CD14-positive monocyte (primary cell): ENCODE measurements around the gene SMARCE1. TPM values are rescaled to one million over a fixed set of nuclear protein-coding genes. Genes with fewer than 3 reads are reported as not detected.

Experiments
- DNase-seq, 3 donors: peaks; one replicate each; pipeline ENCODE4 v3.0.0-alpha.2; 2011 to 2022
- H2AFZ ChIP-seq: 2 replicates; pipeline ENCODE4 v1.6.0; 2012; ENCODE audit warnings: mild to moderate bottlenecking, low read depth, low read length, inconsistent platforms; ENCODE audit not compliant: insufficient read depth, poor library complexity, severe bottlenecking
- H3K27ac ChIP-seq, 2 donors: 1 replicate in 1 of 2; 2 replicates in 1 of 2; pipeline ENCODE4 v1.5.1; 2012 to 2013; ENCODE audit warnings: low read length in 2 of 2, control low read depth in 1 of 2, inconsistent platforms in 1 of 2, low read depth in 1 of 2, mild to moderate bottlenecking in 1 of 2
- H3K27me3 ChIP-seq, 2 donors: one replicate each; pipeline versions ENCODE4 v1.6.0 to v1.6.1; 2011 to 2013; ENCODE audit warnings: low read length in 2 of 2; ENCODE audit not compliant: control insufficient read depth in 2 of 2, insufficient read depth in 2 of 2
- H3K36me3 ChIP-seq, 2 donors: replicated peaks in 1 of 2; 1 replicate in 1 of 2; 2 replicates in 1 of 2; pipeline versions ENCODE4 v1.5.1 to v1.6.1; 2012 to 2013; ENCODE audit warnings: low read length in 2 of 2, control low read depth in 1 of 2, inconsistent platforms in 1 of 2, mild to moderate bottlenecking in 1 of 2; ENCODE audit not compliant: insufficient read depth in 2 of 2, control insufficient read depth in 1 of 2
- H3K4me1 ChIP-seq, 2 donors: 1 replicate in 1 of 2; 2 replicates in 1 of 2; pipeline versions ENCODE4 v1.5.1 to v1.6.1; 2012 to 2013; ENCODE audit warnings: low read length in 2 of 2, control low read depth in 1 of 2, inconsistent platforms in 1 of 2, mild to moderate bottlenecking in 1 of 2, moderate library complexity in 1 of 2; ENCODE audit not compliant: insufficient read depth in 2 of 2, control insufficient read depth in 1 of 2
- H3K4me2 ChIP-seq: replicated peaks from 2 replicates; pipeline ENCODE3; 2012; ENCODE audit warnings: low read length, moderate library complexity, mild to moderate bottlenecking; ENCODE audit not compliant: poor library complexity, severe bottlenecking; ENCODE audit errors: extremely low read depth
- H3K4me3 ChIP-seq, 3 experiments: fragments of 200-600 bp in 1 of 3; sonication (generic) in 1 of 3; replicated peaks in 1 of 3; 1 replicate in 2 of 3; 2 replicates in 1 of 3; pipeline ENCODE4 v1.5.1; 2011 to 2013; ENCODE audit warnings: low read length in 3 of 3, mild to moderate bottlenecking in 3 of 3, control low read depth in 2 of 3, low read depth in 2 of 3, inconsistent platforms in 1 of 3, moderate library complexity in 1 of 3
- H3K79me2 ChIP-seq: 2 replicates; pipeline ENCODE4 v1.6.0; 2012; ENCODE audit warnings: mild to moderate bottlenecking, control low read depth, inconsistent platforms, low read length, moderate library complexity; ENCODE audit not compliant: insufficient read depth
- H3K9ac ChIP-seq: 2 replicates; pipeline ENCODE4 v1.6.0; 2017; ENCODE audit warnings: low read length, mild to moderate bottlenecking; ENCODE audit not compliant: insufficient read depth, poor library complexity, severe bottlenecking
- H3K9me3 ChIP-seq, 2 donors: replicated peaks in 1 of 2; 1 replicate in 1 of 2; 2 replicates in 1 of 2; pipeline versions ENCODE4 v1.5.1 to v1.6.1; 2012 to 2013; ENCODE audit warnings: low read length in 2 of 2, control low read depth in 1 of 2; ENCODE audit not compliant: control insufficient read depth in 1 of 2, insufficient read depth in 1 of 2
- H4K20me1 ChIP-seq: 2 replicates; pipeline ENCODE4 v1.6.0; 2012; ENCODE audit warnings: mild to moderate bottlenecking, low read length, control low read depth, moderate library complexity; ENCODE audit not compliant: insufficient read depth
- H3K27ac Mint-ChIP-seq, 7 donors: one replicate each; pipeline ENCODE4 v1.8.0; 2020; ENCODE audit warnings: mild to moderate bottlenecking in 7 of 7, mixed read lengths in 7 of 7, moderate library complexity in 6 of 7, inconsistent platforms in 2 of 7
- H3K27me3 Mint-ChIP-seq, 3 donors: one replicate each; pipeline ENCODE4 v1.8.0; 2021 to 2022; ENCODE audit warnings: low read depth in 3 of 3, mild to moderate bottlenecking in 3 of 3, mixed read lengths in 3 of 3, moderate library complexity in 3 of 3, inconsistent platforms in 1 of 3
- H3K36me3 Mint-ChIP-seq, 2 donors: one replicate each; pipeline ENCODE4 v1.8.0; 2020; ENCODE audit warnings: mixed read lengths in 2 of 2, inconsistent platforms in 1 of 2, mild to moderate bottlenecking in 1 of 2
- H3K4me1 Mint-ChIP-seq: one replicate; pipeline ENCODE4 v1.8.0; 2020; ENCODE audit warnings: mild to moderate bottlenecking, mixed read lengths
- H3K4me3 Mint-ChIP-seq, 2 donors: one replicate each; pipeline ENCODE4 v1.8.0; 2020; ENCODE audit warnings: mild to moderate bottlenecking in 2 of 2, mixed read lengths in 2 of 2, moderate library complexity in 1 of 2
- H3K9me3 Mint-ChIP-seq, 7 donors: one replicate each; pipeline ENCODE4 v1.8.0; 2020 to 2022; ENCODE audit warnings: mixed read lengths in 7 of 7, mild to moderate bottlenecking in 6 of 7, moderate library complexity in 6 of 7, inconsistent platforms in 2 of 7
- CTCF ChIP-seq: fragments of 200-600 bp; IDR thresholded peaks from one replicate; pipeline ENCODE4 v1.8.0; 2022; ENCODE audit warnings: antibody characterized with exemption, mild to moderate bottlenecking
- WGBS: methylation state at CpG from one replicate; pipeline ENCODE4 v1.1.5; 2013; ENCODE audit warnings: missing lambda C conversion rate; ENCODE audit not compliant: insufficient coverage; 5-methylcytosine and 5-hydroxymethylcytosine counted together
- intact Hi-C, 2 donors: fragments of 100-400 bp; cut with micrococcal nuclease; formaldehyde crosslinking; loops; one replicate each; pipeline versions ENCODE4 v1.15.0 to v1.15.1; 2023
- polyA plus RNA-seq, 3 donors: library from polyadenylated mRNA; depleted of rRNA in 1 of 3; unstranded in 2 of 3; stranded (reverse) in 1 of 3; fragments of 300-500 nt in 2 of 3; fragments of >200 nt in 1 of 3; fragmentation: Illumina TruSeq in 2 of 3; gene quantifications; 1 replicate in 2 of 3; 2 replicates in 1 of 3; pipeline ENCODE4 v1.2.3, GENCODE V29; 2012 to 2021

Gene SMARCE1
- polyA plus RNA-seq, 3 donors = 18.6 to 127 (median 119) TPM

- H3K4me2 ChIP-seq = no peak overlapping the region
- H3K27me3 Mint-ChIP-seq = peaks cover 14 to 19% (median 15%) of the 10 kb centered on the region in 3 donors
- H3K27ac ChIP-seq = no peak overlapping the region
- no peaks in the 10 kb centered on the region for H3K9me3 Mint-ChIP-seq
- peaks cover 28% of the 10 kb centered on the region for H3K4me1 Mint-ChIP-seq
- no peak overlapping the region for H3K4me3 ChIP-seq
- no peaks in the 10 kb centered on the region for H3K36me3 ChIP-seq
- H4K20me1 ChIP-seq = no peaks in the 10 kb centered on the region
- no peaks in the 10 kb centered on the region for H3K9me3 ChIP-seq
- WGBS = 100% methylated on average over 2 of the region's 8 CpGs
- no peak overlapping the region for H3K9ac ChIP-seq
- no peak overlapping the region for H2AFZ ChIP-seq
- TF ChIP-seq CTCF = no peak
- no peak overlapping the region for H3K4me3 Mint-ChIP-seq
- no peaks in the 10 kb centered on the region for H3K79me2 ChIP-seq
- peaks cover 0 to 3% of the 10 kb centered on the region in 2 donors for H3K36me3 Mint-ChIP-seq
- no peaks in the 10 kb centered on the region for H3K27me3 ChIP-seq
- no peak overlapping the region for H3K27ac Mint-ChIP-seq
- intact Hi-C loops = no loop called here
- peaks cover 18 to 20% of the 10 kb centered on the region in 2 donors for H3K4me1 ChIP-seq
- DNase-seq = no peak
Observed at GRCh38 chr17:40621578-40621977, 26.0 kb downstream of the SMARCE1 start.

- Histone ChIP-seq H4K20me1 (no peaks in the 10 kb centered on the region), H3K79me2 (no peaks in the 10 kb centered on the region), H3K27me3 (no peaks in the 10 kb centered on the region), H3K4me1 (peaks cover 18 to 20% of the 10 kb centered on the region in 2 donors), H3K9ac (no peak overlapping the region), H2AFZ (no peak overlapping the region), H3K4me2 (no peak overlapping the region), H3K36me3 (no peaks in the 10 kb centered on the region), H3K27ac (no peak overlapping the region), H3K9me3 (no peaks in the 10 kb centered on the region), H3K4me3 (no peak overlapping the region)
- no peaks in the 10 kb centered on the region for H3K36me3 Mint-ChIP-seq
- intact Hi-C loops = no loop called here
- H3K27ac Mint-ChIP-seq = no peak overlapping the region
- H3K4me1 Mint-ChIP-seq = peaks cover 28% of the 10 kb centered on the region
- no peaks in the 10 kb centered on the region for H3K9me3 Mint-ChIP-seq
- no peak overlapping the region for H3K4me3 Mint-ChIP-seq
- TF ChIP-seq CTCF = no peak
- peaks cover 17 to 19% (median 17%) of the 10 kb centered on the region in 3 donors for H3K27me3 Mint-ChIP-seq
- no peak for DNase-seq
- WGBS = 100% methylated on average over 1 of the region's 6 CpGs
Observed at GRCh38 chr17:40621019-40621418, 26.6 kb downstream of the SMARCE1 start.
